Suprapubic skin (tissue), 4 donors: ENCODE data around the gene FADS6. TPM values are rescaled to one million over a fixed set of nuclear protein-coding genes. Genes with fewer than 3 reads are reported as not detected.
A peak's percentile ranks its signal among the peaks of the same experiment; 100 is the strongest.

Experiments
- DNase-seq, 2 donors: peaks; one replicate each; pipeline ENCODE4 v3.0.0-alpha.2; 2019; ENCODE audit warnings: low spot score in 2 of 2
- H3K27ac ChIP-seq: fragments of 200-600 bp; sonication (generic); one replicate; pipeline ENCODE4 v1.5.1; 2019
- H3K27me3 ChIP-seq: fragments of 200-600 bp; sonication (generic); one replicate; pipeline ENCODE4 v1.5.1; 2019
- H3K36me3 ChIP-seq: fragments of 200-600 bp; sonication (generic); one replicate; pipeline ENCODE4 v1.5.1; 2019
- H3K4me1 ChIP-seq: fragments of 200-600 bp; sonication (generic); one replicate; pipeline ENCODE4 v1.5.1; 2019
- H3K4me3 ChIP-seq: fragments of 200-600 bp; sonication (generic); one replicate; pipeline ENCODE4 v1.5.1; 2019; ENCODE audit warnings: mild to moderate bottlenecking
- H3K9me3 ChIP-seq: fragments of 200-600 bp; sonication (generic); one replicate; pipeline ENCODE4 v1.5.1; 2019
- CTCF ChIP-seq, 2 donors: fragments of 200-600 bp in 1 of 2; fragments of 450-650 bp in 1 of 2; sonication (generic) in 1 of 2; IDR thresholded peaks; one replicate each; pipeline ENCODE4 v1.5.1; 2016 to 2019; ENCODE audit warnings: antibody characterized with exemption in 2 of 2, mild to moderate bottlenecking in 1 of 2, moderate library complexity in 1 of 2
- EP300 ChIP-seq: sonication (generic); formaldehyde crosslinking; IDR thresholded peaks from one replicate; pipeline ENCODE4 v1.6.1; 2017; ENCODE audit warnings: antibody characterized with exemption
- POLR2A ChIP-seq, 2 donors: fragments of 450-650 bp; IDR thresholded peaks; one replicate each; pipeline ENCODE4 v1.6.1; 2017; ENCODE audit warnings: antibody characterized with exemption in 2 of 2, mild to moderate bottlenecking in 2 of 2, moderate library complexity in 2 of 2
- POLR2AphosphoS5 ChIP-seq, 3 donors: sonication (generic); formaldehyde crosslinking; IDR thresholded peaks; one replicate each; pipeline ENCODE4 v1.6.1; 2017; ENCODE audit warnings: antibody characterized with exemption in 3 of 3
- WGBS: methylation state at CpG from one replicate; pipeline ENCODE4 v1.1.5; 2018; 5-methylcytosine and 5-hydroxymethylcytosine counted together
- total RNA-seq, 4 donors: library from RNA; depleted of rRNA; stranded (reverse); fragments of >200 nt; gene quantifications; one replicate each; pipeline ENCODE4 v1.1.0, GENCODE V29; 2016

The FADS6 gene
- total RNA-seq, 4 donors from 2014 or later, result 4.9 to 11.6 (median 8.1) TPM

GRCh38 chr17:74875977-74876593, 17.3 kb downstream of the FADS6 start:
- peaks cover 34% of the 10 kb centered on the region for H3K4me1 ChIP-seq
- H3K27me3 ChIP-seq, result no peaks in the 10 kb centered on the region
- H3K27ac ChIP-seq, result no peak overlapping the region
- H3K36me3 ChIP-seq, result no peaks in the 10 kb centered on the region
- no peaks in the 10 kb centered on the region for H3K9me3 ChIP-seq
- no peak for DNase-seq
- no peak overlapping the region for H3K4me3 ChIP-seq
- 70% methylated on average over 4 of the region's 6 CpGs for WGBS
- TF ChIP-seq EP300 (no peak), POLR2A (IDR thresholded peaks at IDR 0.05) (no peak), CTCF (IDR thresholded peaks at IDR 0.05) (no peak), POLR2AphosphoS5 (IDR thresholded peaks at IDR 0.05) (no peak)

- H3K27ac ChIP-seq, result no peak overlapping the region
- TF ChIP-seq CTCF (IDR thresholded peaks at IDR 0.05) (no peak), POLR2AphosphoS5 (IDR thresholded peaks at IDR 0.05) (no peak), EP300 (no peak), POLR2A (IDR thresholded peaks at IDR 0.05) (no peak)
- 63% methylated on average over 5 of the region's 5 CpGs for WGBS
- H3K9me3 ChIP-seq, result no peaks in the 10 kb centered on the region
- H3K4me3 ChIP-seq, result no peak overlapping the region
- no peaks in the 10 kb centered on the region for H3K27me3 ChIP-seq
- DNase-seq, result no peak
- peaks cover 34% of the 10 kb centered on the region for H3K4me1 ChIP-seq
- no peaks in the 10 kb centered on the region for H3K36me3 ChIP-seq
Observed at GRCh38 chr17:74875155-74875976, 18.1 kb downstream of the FADS6 start.

- Histone ChIP-seq H3K4me1 (peaks cover 34% of the 10 kb centered on the region), H3K27ac (no peak overlapping the region), H3K36me3 (no peaks in the 10 kb centered on the region), H3K9me3 (no peaks in the 10 kb centered on the region), H3K27me3 (no peaks in the 10 kb centered on the region), H3K4me3 (no peak overlapping the region)
- no peak for TF ChIP-seq POLR2AphosphoS5 (IDR thresholded peaks at IDR 0.05)
- TF ChIP-seq POLR2A (IDR thresholded peaks at IDR 0.05), result no peak
- no peak for TF ChIP-seq CTCF (IDR thresholded peaks at IDR 0.05)
- no peak for TF ChIP-seq EP300
- no peak for DNase-seq
- 98% methylated on average over 5 of the region's 5 CpGs for whole genome bisulfite sequencing
Observed at GRCh38 chr17:74874615-74875037, 18.8 kb downstream of the FADS6 start.

- Histone ChIP-seq H3K27ac (peak overlapping the region; percentile 87), H3K4me3 (peak overlapping the region; percentile 61), H3K36me3 (no peaks in the 10 kb centered on the region), H3K9me3 (no peaks in the 10 kb centered on the region), H3K27me3 (no peaks in the 10 kb centered on the region), H3K4me1 (peaks cover 34% of the 10 kb centered on the region)
- DNase-seq, result peak in 1 of 2 donors; percentile 61
- TF ChIP-seq POLR2AphosphoS5 (IDR thresholded peaks at IDR 0.05), result no peak
- TF ChIP-seq CTCF (IDR thresholded peaks at IDR 0.05), result no peak
- TF ChIP-seq POLR2A (IDR thresholded peaks at IDR 0.05), result no peak
- TF ChIP-seq EP300, result no peak
- 62% methylated on average over 6 of the region's 6 CpGs for WGBS
Observed at GRCh38 chr17:74873874-74874614, 19.4 kb downstream of the FADS6 start.
